Endodermal cell (in vitro differentiated cells): ENCODE measurements around the gene STK16. TPM values are rescaled to one million over a fixed set of nuclear protein-coding genes. Genes with fewer than 3 reads are reported as not detected.
"Not testable (repeated sequence)": the region's sequence is repeated elsewhere in the genome, so short reads cannot be mapped to it uniquely, and the experiment has no call there.

Experiments used
- DNase-seq: peaks from one replicate; pipeline ENCODE4 v3.0.0-alpha.2; 2017
- H3K27ac ChIP-seq: 2 replicates; pipeline ENCODE4 v1.5.1; 2013; ENCODE audit warnings: mild to moderate bottlenecking, low read depth, low read length, moderate library complexity
- H3K27me3 ChIP-seq: 2 replicates; pipeline ENCODE4 v1.6.1; 2013; ENCODE audit warnings: mild to moderate bottlenecking, low read length, moderate library complexity; ENCODE audit not compliant: insufficient read depth, control insufficient read depth, poor library complexity, severe bottlenecking
- H3K36me3 ChIP-seq: 2 replicates; pipeline ENCODE4 v1.7.0; 2013; ENCODE audit warnings: mild to moderate bottlenecking, low read length, moderate library complexity; ENCODE audit not compliant: control insufficient read depth, insufficient read depth
- H3K4me1 ChIP-seq: one replicate; pipeline ENCODE4 v1.7.0; 2013; ENCODE audit warnings: low read length; ENCODE audit not compliant: control insufficient read depth, insufficient read depth
- H3K4me3 ChIP-seq: 2 replicates; pipeline ENCODE4 v1.5.1; 2013; ENCODE audit warnings: mild to moderate bottlenecking, low read length, moderate library complexity
- H3K9ac ChIP-seq: 2 replicates; pipeline ENCODE4 v1.6.1; 2013; ENCODE audit warnings: mild to moderate bottlenecking, low read length, moderate library complexity; ENCODE audit not compliant: poor library complexity, severe bottlenecking; ENCODE audit errors: extremely low read depth
- H3K9me3 ChIP-seq: 2 replicates; pipeline ENCODE4 v1.6.1; 2013; ENCODE audit warnings: mild to moderate bottlenecking, low read length, moderate library complexity; ENCODE audit not compliant: control insufficient read depth
- H3K27ac Mint-ChIP-seq: 2 replicates; pipeline ENCODE4 v1.8.0; 2020; ENCODE audit warnings: mixed read lengths
- H3K27me3 Mint-ChIP-seq: 2 replicates; pipeline ENCODE4 v1.8.0; 2021; ENCODE audit warnings: mild to moderate bottlenecking, mixed read lengths; ENCODE audit not compliant: insufficient read depth
- H3K36me3 Mint-ChIP-seq: 2 replicates; pipeline ENCODE4 v1.8.0; 2020; ENCODE audit warnings: low read depth, mixed read lengths
- H3K4me1 Mint-ChIP-seq: 2 replicates; pipeline ENCODE4 v1.8.0; 2020; ENCODE audit warnings: mixed read lengths
- H3K4me3 Mint-ChIP-seq: 2 replicates; pipeline ENCODE4 v1.8.0; 2020; ENCODE audit warnings: mild to moderate bottlenecking, moderate library complexity, mixed read lengths
- H3K9me3 Mint-ChIP-seq: 2 replicates; pipeline ENCODE4 v1.8.0; 2020; ENCODE audit warnings: mild to moderate bottlenecking, mixed read lengths
- WGBS, 2 experiments: methylation state at CpG; one replicate each; pipeline versions ENCODE4 v1.1.5 to v1.1.7; 2013; ENCODE audit warnings: missing lambda C conversion rate in 2 of 2, mixed read lengths in 1 of 2; ENCODE audit not compliant: insufficient coverage in 1 of 2, insufficient read length in 1 of 2; 5-methylcytosine and 5-hydroxymethylcytosine counted together
- total RNA-seq, 2 donors: library from RNA; stranded (reverse); fragmentation: NEBNext Ultra II Directional in 1 of 2; extraction: Animal tissue kit (Norgen Biotek cat#: 25700) in 1 of 2; gene quantifications; 2 replicates in 1 of 2; 3 replicates in 1 of 2; pipeline ENCODE4 v1.2.1, GENCODE V29; 2021
- TF ChIP-seq, protein P1 (sequence below): fragments of 200-600 bp; sonication (generic); conservative IDR thresholded peaks from 2 replicates; pipeline ENCODE4 v1.5.0; 2021; ENCODE audit warnings: antibody characterized with exemption, mild to moderate bottlenecking

Gene STK16
- total RNA-seq, 2 donors from 2014 or later: 27.3 to 37.7 TPM

DNA sequence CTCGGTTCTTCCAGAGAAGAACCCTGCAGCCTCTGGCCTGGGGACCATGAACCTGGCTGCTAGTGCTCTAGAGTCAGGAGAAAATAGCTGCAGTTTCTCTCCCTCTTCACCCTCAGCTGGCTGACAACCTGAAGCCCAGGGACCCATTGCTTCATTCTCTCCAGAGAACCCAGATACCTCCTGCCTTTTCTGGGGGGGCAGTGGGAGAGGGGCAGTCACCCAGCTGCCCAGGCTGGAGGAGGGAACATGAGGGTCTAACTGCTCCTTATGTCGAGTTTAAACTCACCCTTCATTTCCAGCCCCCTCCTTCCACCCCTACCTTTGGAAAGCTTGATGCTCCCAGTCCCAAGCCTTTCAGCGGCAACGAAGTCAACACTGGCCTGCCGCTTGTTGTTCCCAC is 46.3 kb upstream of the STK16 start:
- Histone ChIP-seq H3K4me3 (no peak overlapping the region), H3K36me3 (no peaks in the 10 kb centered on the region), H3K4me1 (no peaks in the 10 kb centered on the region), H3K27ac (no peak overlapping the region), H3K27me3 (peaks cover 5% of the 10 kb centered on the region), H3K9me3 (no peaks in the 10 kb centered on the region), H3K9ac (no peak overlapping the region)
- no peak for DNase-seq
- TF ChIP-seq, protein P1, sequence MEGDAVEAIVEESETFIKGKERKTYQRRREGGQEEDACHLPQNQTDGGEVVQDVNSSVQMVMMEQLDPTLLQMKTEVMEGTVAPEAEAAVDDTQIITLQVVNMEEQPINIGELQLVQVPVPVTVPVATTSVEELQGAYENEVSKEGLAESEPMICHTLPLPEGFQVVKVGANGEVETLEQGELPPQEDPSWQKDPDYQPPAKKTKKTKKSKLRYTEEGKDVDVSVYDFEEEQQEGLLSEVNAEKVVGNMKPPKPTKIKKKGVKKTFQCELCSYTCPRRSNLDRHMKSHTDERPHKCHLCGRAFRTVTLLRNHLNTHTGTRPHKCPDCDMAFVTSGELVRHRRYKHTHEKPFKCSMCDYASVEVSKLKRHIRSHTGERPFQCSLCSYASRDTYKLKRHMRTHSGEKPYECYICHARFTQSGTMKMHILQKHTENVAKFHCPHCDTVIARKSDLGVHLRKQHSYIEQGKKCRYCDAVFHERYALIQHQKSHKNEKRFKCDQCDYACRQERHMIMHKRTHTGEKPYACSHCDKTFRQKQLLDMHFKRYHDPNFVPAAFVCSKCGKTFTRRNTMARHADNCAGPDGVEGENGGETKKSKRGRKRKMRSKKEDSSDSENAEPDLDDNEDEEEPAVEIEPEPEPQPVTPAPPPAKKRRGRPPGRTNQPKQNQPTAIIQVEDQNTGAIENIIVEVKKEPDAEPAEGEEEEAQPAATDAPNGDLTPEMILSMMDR: no peak
- H3K9me3 Mint-ChIP-seq: peaks cover 9% of the 10 kb centered on the region
- H3K4me3 Mint-ChIP-seq: no peak overlapping the region
- H3K27ac Mint-ChIP-seq: no peak overlapping the region
- WGBS, 2 experiments: 82 to 89% methylated on average over 4 to 5 of the region's 5 CpGs
- H3K36me3 Mint-ChIP-seq: no peaks in the 10 kb centered on the region
- peaks cover 8% of the 10 kb centered on the region for H3K27me3 Mint-ChIP-seq
- H3K4me1 Mint-ChIP-seq: no peaks in the 10 kb centered on the region

DNA sequence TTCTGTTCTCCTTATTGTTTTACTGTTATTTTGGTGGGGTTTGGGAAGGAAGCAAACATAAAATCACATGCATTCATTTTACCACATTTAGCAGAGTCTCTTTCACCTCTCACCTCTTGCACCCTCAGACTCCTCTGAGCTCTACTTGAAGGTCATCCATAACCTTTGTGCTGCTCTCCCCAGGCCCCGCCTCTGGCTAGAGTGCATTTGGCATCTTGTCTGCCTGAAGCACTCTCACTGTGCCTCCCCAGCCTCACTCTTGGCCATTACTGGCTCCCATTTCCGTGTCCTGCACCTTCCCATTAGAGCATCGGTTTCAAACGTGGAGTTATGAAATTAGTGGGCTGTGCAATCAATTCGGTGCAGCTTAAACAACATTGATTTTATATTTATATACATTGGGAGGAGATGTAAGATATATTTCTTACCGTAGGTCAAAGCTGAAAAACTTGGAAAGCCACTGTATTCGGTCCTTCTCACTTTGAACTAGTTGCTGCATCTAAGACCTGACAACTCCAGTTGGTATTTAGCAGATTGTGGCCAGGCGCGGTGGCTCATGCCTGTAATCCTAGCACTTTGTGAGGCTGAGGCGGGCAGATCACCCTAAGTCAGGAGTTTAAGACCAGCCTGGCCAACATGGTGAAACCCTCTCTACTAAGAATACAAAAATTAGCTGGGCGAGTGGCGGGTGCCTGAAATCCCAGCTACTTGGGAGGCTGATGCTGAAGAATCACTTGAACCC is 45.6 kb upstream of the STK16 start:
- Histone ChIP-seq H3K4me3 (no peak overlapping the region), H3K36me3 (no peaks in the 10 kb centered on the region), H3K27ac (no peak overlapping the region), H3K9me3 (no peaks in the 10 kb centered on the region), H3K4me1 (no peaks in the 10 kb centered on the region), H3K9ac (no peak overlapping the region), H3K27me3 (peaks cover 5% of the 10 kb centered on the region)
- H3K27me3 Mint-ChIP-seq: peaks cover 11% of the 10 kb centered on the region
- no peaks in the 10 kb centered on the region for H3K36me3 Mint-ChIP-seq
- 84 to 92% methylated on average over 6 to 11 of the region's 12 CpGs for WGBS, 2 experiments
- no peak overlapping the region for H3K4me3 Mint-ChIP-seq
- no peak for DNase-seq
- H3K4me1 Mint-ChIP-seq: no peaks in the 10 kb centered on the region
- H3K9me3 Mint-ChIP-seq: peaks cover 13% of the 10 kb centered on the region
- TF ChIP-seq, protein P1: no peak
- H3K27ac Mint-ChIP-seq: no peak overlapping the region

DNA sequence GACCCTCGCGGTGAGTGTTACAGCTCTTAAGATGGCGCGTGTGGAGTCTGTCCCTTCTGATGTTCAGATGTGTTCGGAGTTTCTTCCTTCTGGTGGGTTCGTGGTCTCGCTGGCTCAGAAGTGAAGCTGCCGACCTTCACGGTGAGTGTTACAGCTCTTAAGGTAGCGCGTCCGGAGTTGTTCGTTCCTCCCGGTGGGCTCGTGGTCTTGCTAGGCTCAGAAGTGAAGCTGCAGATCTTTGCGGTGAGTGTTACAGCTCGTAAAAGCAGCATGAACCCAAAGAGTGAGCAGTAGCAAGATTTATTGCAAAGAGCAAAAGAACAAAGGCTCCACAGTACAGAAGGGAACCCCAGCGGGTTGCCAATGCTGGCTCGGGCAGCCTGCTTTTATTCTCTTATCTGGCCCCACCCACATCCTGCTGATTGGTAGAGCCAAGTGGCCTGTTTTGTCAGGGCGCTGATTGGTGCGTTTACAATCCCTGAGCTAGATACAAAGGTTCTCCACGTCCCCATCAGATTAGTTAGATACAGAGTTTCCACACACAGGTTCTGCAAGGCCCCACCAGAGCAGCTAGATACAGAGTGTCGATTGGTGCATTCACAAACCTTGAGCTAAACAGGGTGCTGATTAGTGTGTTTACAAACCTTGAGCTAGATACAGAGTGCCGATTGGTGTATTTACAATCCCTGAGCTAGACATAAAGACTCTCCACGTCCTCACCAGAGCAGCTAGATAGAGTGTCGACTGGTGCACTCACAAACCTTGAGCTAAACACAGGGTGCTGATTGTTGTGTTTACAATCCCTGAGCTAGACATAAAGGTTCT is 44.6 kb upstream of the STK16 start:
- H3K9me3 Mint-ChIP-seq: peaks cover 13% of the 10 kb centered on the region
- H3K27me3 Mint-ChIP-seq: peaks cover 11% of the 10 kb centered on the region
- not testable (repeated sequence) for H3K9ac ChIP-seq, H3K4me1 Mint-ChIP-seq, H3K27me3 ChIP-seq, H3K36me3 Mint-ChIP-seq, H3K4me1 ChIP-seq, H3K4me3 ChIP-seq, H3K27ac ChIP-seq, H3K36me3 ChIP-seq, DNase-seq, H3K9me3 ChIP-seq, H3K27ac Mint-ChIP-seq, H3K4me3 Mint-ChIP-seq
- 93 to 94% methylated on average over 11 to 26 of the region's 26 CpGs for WGBS, 2 experiments

DNA sequence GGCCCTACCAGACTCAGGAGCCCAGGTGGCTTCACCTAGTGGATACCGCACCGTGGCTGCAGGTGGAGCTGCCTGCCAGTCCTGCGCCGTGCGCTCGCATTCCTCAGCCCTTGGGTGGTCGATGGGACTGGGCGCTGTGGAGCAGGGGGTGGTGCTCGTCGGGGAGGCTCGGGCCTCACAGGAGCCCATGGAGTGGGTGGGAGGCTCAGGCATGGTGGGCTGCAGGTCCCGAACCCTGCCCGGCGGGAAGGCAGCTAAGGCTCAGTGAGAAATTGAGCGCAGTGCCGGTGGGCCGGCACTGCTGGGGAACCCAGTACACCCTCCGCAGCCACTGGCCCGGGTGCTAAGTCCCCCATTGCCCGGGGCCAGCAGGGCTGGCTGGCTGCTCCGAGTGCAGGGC is 43.9 kb upstream of the STK16 start:
- not testable (repeated sequence) for H3K27me3 ChIP-seq, H3K27ac Mint-ChIP-seq, H3K9ac ChIP-seq, DNase-seq, H3K9me3 ChIP-seq, H3K4me3 Mint-ChIP-seq, H3K27ac ChIP-seq, H3K36me3 ChIP-seq, H3K4me3 ChIP-seq, H3K36me3 Mint-ChIP-seq, H3K4me1 Mint-ChIP-seq, H3K4me1 ChIP-seq
- H3K9me3 Mint-ChIP-seq: peaks cover 13% of the 10 kb centered on the region
- peaks cover 11% of the 10 kb centered on the region for H3K27me3 Mint-ChIP-seq
- WGBS, 2 experiments: 75 to 91% methylated on average over 4 to 18 of the region's 21 CpGs
